ENCODE measurements around the gene LRIT2. TPM values are rescaled to one million over a fixed set of nuclear protein-coding genes. Genes with fewer than 3 reads are reported as not detected.

The LRIT2 gene
- total RNA-seq, 4 donors from 2014 or later, result not detected

DNA sequence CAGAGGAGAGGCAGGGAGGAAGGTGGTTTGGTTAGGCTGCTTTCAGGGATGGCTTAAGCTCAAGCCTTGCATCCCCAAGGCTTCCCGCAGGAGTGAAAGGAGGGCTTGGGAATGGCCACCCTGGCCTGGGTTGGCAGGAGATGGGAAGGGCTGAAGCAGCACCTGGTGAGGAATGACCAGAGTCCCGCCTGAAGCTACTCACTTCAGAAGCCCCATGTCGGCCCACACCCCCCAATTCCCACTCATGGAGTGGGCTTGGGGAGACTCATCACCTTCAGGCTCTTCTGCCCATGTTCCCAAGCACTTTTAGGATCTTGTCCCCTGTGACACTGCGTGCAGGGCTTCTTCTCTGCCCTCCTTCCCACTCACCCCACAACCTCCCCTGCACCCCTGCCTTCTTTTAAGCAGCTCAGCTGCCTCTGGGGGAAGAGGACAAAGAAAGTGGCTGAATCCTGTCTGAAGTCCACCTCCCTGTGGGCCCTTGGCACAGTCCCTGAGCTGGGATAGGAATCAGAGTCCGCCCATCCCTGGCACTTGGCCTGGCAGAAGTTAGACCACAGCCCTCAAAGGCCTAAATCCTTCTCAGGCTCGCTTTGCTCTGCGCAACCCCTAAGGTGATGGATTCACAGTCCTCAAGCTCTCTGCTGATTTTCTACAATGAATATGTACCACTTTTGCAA, 36.0 kb upstream of the LRIT2 start:
- intact Hi-C loops (cut with DNase I; ENCODE audit: low total_unique reads), result loop anchor here (5.0 kb wide), 1 partner anchor 276 kb away; no protein-coding TSS in a partner anchor
- H3K9me3 ChIP-seq, result no peaks in the 10 kb centered on the region
- TF ChIP-seq POLR2A (IDR thresholded peaks at IDR 0.05) (no peak), CTCF (IDR thresholded peaks at IDR 0.05) (no peak)
- no peaks in the 10 kb centered on the region for H3K4me1 ChIP-seq
- H3K4me3 ChIP-seq, result no peak overlapping the region
- DNase-seq, result no peak
- no peaks in the 10 kb centered on the region for H3K27me3 ChIP-seq
- H3K36me3 ChIP-seq, result no peaks in the 10 kb centered on the region
- H3K27ac ChIP-seq, result no peak overlapping the region

GRCh38 chr10:84258034-84258695, 32.8 kb upstream of the LRIT2 start:
- Histone ChIP-seq H3K4me3 (no peak overlapping the region), H3K36me3 (no peaks in the 10 kb centered on the region), H3K9me3 (no peaks in the 10 kb centered on the region), H3K27me3 (no peaks in the 10 kb centered on the region), H3K4me1 (no peaks in the 10 kb centered on the region), H3K27ac (no peak overlapping the region)
- intact Hi-C loops (cut with DNase I; ENCODE audit: low total_unique reads), result no loop called here
- DNase-seq, result no peak
- no peak for TF ChIP-seq CTCF (IDR thresholded peaks at IDR 0.05)
- no peak for TF ChIP-seq POLR2A (IDR thresholded peaks at IDR 0.05)

GRCh38 chr10:84257343-84258020, 32.1 kb upstream of the LRIT2 start:
- H3K9me3 ChIP-seq, result no peaks in the 10 kb centered on the region
- H3K27ac ChIP-seq, result no peak overlapping the region
- no peak overlapping the region for H3K4me3 ChIP-seq
- intact Hi-C loops (cut with DNase I; ENCODE audit: low total_unique reads), result no loop called here
- TF ChIP-seq POLR2A (IDR thresholded peaks at IDR 0.05), result no peak
- DNase-seq, result no peak
- H3K36me3 ChIP-seq, result no peaks in the 10 kb centered on the region
- H3K4me1 ChIP-seq, result no peaks in the 10 kb centered on the region
- H3K27me3 ChIP-seq, result no peaks in the 10 kb centered on the region

GRCh38 chr10:84256510-84257342, 31.4 kb upstream of the LRIT2 start:
- Histone ChIP-seq H3K27ac (no peak overlapping the region), H3K4me3 (no peak overlapping the region), H3K27me3 (no peaks in the 10 kb centered on the region), H3K9me3 (no peaks in the 10 kb centered on the region), H3K36me3 (no peaks in the 10 kb centered on the region), H3K4me1 (no peaks in the 10 kb centered on the region)
- DNase-seq, result peak in 1 of 2 donors; percentile 20
- TF ChIP-seq CTCF (IDR thresholded peaks at IDR 0.05), result no peak
- TF ChIP-seq POLR2A (IDR thresholded peaks at IDR 0.05), result no peak
- intact Hi-C loops (cut with DNase I; ENCODE audit: low total_unique reads), result no loop called here

All from uterus (tissue), 4 donors.